Testis (tissue), 3 donors: ENCODE measurements around the gene DFFB. TPM values are rescaled to one million over a fixed set of nuclear protein-coding genes. Genes with fewer than 3 reads are reported as not detected.

Experiments
- DNase-seq: peaks from one replicate; pipeline ENCODE4 v3.0.0-alpha.2; 2019
- H3K27ac ChIP-seq, 2 donors: fragments of 200-600 bp; sonication (generic); one replicate each; pipeline ENCODE4 v1.5.1; 2019
- H3K27me3 ChIP-seq: fragments of 200-600 bp; sonication (generic); one replicate; pipeline ENCODE4 v1.5.1; 2019
- H3K36me3 ChIP-seq: fragments of 200-600 bp; sonication (generic); one replicate; pipeline ENCODE4 v1.5.1; 2017; ENCODE audit warnings: low read depth; ENCODE audit errors: missing control alignments
- H3K4me1 ChIP-seq: fragments of 200-600 bp; sonication (generic); one replicate; pipeline ENCODE4 v1.5.1; 2019
- H3K4me3 ChIP-seq, 2 donors: fragments of 200-600 bp; sonication (generic); one replicate each; pipeline ENCODE4 v1.5.1; 2017 to 2019
- H3K9me3 ChIP-seq: fragments of 200-600 bp; sonication (generic); one replicate; pipeline ENCODE4 v1.5.1; 2017
- CTCF ChIP-seq, 3 experiments: fragments of 450-650 bp in 2 of 3; fragments of 200-600 bp in 1 of 3; sonication (generic) in 1 of 3; IDR thresholded peaks; one replicate each; pipeline ENCODE4 v1.5.1; 2016 to 2019; ENCODE audit warnings: antibody characterized with exemption in 3 of 3, mild to moderate bottlenecking in 2 of 3, moderate library complexity in 1 of 3
- POLR2A ChIP-seq: fragments of 450-650 bp; IDR thresholded peaks from one replicate; pipeline ENCODE4 v1.6.1; 2017; ENCODE audit warnings: antibody characterized with exemption, mild to moderate bottlenecking, moderate library complexity
- WGBS, 2 donors: methylation state at CpG; one replicate each; pipeline ENCODE4 v1.1.5; 2018; 5-methylcytosine and 5-hydroxymethylcytosine counted together
- intact Hi-C: fragments of 100-400 bp; cut with DNase I; formaldehyde crosslinking; loops from one replicate; pipeline ENCODE4 v1.15.1; 2023; ENCODE audit warnings: low total_unique reads
- polyA plus RNA-seq: library from polyadenylated mRNA; stranded (reverse); fragments of 350-450 nt; fragmentation: Illumina TruSeq; extraction: RNeasy Lipid Tissue Mini Kit (QIAGEN cat#74804); gene quantifications from one replicate; pipeline ENCODE4 v1.2.3, GENCODE V29; 2014; ENCODE audit warnings: low read depth, low replicate concordance; ENCODE audit not compliant: insufficient read depth
- total RNA-seq, 2 donors: library from RNA; depleted of rRNA; stranded (reverse); fragments of >200 nt; gene quantifications; one replicate each; pipeline ENCODE4 v1.2.3, GENCODE V29; 2016

DFFB gene
- total and polyA plus RNA-seq, 3 donors from 2014 or later, result 3.4 to 8.4 (median 6.9) TPM

- no peak for TF ChIP-seq CTCF (IDR thresholded peaks at IDR 0.05)
- TF ChIP-seq POLR2A, result no peak
- H3K27me3 ChIP-seq, result no peaks in the 10 kb centered on the region
- H3K27ac ChIP-seq, result no peak overlapping the region
- H3K36me3 ChIP-seq, result no peaks in the 10 kb centered on the region
- no peak for DNase-seq
- no peak overlapping the region for H3K4me3 ChIP-seq
- intact Hi-C loops, result no loop called here
- WGBS, 2 donors, result 93 to 94% methylated on average over 6 of the region's 6 CpGs
- no peaks in the 10 kb centered on the region for H3K4me1 ChIP-seq
- no peaks in the 10 kb centered on the region for H3K9me3 ChIP-seq
These were observed 7.6 kb downstream of the DFFB start for GRCh38 chr1:3864884-3865283.

DNA sequence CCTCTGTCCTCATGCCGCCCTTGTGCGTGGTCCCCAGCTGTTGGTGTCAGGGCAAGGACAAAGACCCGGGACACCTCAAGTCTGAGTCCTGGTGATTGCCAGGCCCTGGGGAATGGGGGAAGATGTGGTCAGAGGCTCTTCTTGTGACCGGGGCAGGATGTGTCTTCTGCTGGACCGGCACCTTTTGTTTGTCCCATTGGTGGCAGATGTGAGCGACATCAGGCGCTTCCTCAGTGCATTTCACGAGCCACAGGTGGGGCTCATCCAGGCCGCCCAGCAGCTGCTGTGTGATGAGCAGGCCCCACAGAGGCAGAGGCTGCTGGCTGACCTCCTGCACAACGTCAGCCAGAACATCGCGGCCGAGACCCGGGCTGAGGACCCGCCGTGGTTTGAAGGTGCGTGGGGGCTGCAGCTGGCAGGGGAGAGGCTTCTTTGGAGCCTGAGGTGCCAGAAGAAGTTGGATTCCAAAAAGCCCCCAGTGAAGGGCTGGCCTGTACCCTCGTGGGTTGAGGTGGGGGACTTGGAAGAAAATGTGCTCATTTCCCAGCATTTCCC lies 8.4 kb downstream of the DFFB start:
- Histone ChIP-seq H3K27ac (no peak overlapping the region), H3K27me3 (no peaks in the 10 kb centered on the region), H3K36me3 (no peaks in the 10 kb centered on the region), H3K4me3 (no peak overlapping the region), H3K9me3 (no peaks in the 10 kb centered on the region), H3K4me1 (no peaks in the 10 kb centered on the region)
- intact Hi-C loops, result no loop called here
- TF ChIP-seq CTCF (IDR thresholded peaks at IDR 0.05), result no peak
- no peak for TF ChIP-seq POLR2A
- 58 to 82% methylated on average over 8 to 18 of the region's 18 CpGs for WGBS, 2 donors
- no peak for DNase-seq

DNA sequence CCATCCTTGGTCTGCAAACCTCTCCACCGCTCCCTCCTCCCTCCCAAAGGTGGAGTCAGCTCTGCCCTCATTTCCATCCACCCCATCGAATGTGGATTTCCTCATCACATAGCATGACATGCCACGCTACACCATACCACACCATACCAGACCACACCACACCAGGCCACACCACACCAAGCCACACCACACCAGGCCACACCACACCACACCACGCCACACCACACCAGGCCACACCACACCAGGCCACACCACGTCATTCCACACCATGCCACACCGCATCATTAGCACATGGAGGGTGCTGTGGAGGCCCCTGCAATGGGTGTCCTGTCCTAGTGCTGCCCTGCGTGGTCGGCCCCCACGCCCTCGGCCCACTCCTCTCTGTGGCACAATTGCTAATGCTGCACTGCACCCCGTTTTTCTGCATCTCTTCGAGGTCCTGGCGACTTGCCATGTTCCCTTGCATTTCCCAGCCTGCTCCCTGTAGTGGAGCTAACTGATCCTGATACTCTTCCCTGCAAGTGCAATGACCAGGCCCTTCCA lies 11.3 kb downstream of the DFFB start:
- H3K27ac ChIP-seq, result no peak overlapping the region
- intact Hi-C loops, result no loop called here
- H3K4me3 ChIP-seq, result no peak overlapping the region
- H3K4me1 ChIP-seq, result no peaks in the 10 kb centered on the region
- no peak for TF ChIP-seq CTCF (IDR thresholded peaks at IDR 0.05)
- TF ChIP-seq POLR2A, result no peak
- no peaks in the 10 kb centered on the region for H3K36me3 ChIP-seq
- H3K27me3 ChIP-seq, result no peaks in the 10 kb centered on the region
- 78 to 90% methylated on average over 13 of the region's 13 CpGs for WGBS, 2 donors
- DNase-seq, result no peak
- H3K9me3 ChIP-seq, result no peaks in the 10 kb centered on the region

DNA sequence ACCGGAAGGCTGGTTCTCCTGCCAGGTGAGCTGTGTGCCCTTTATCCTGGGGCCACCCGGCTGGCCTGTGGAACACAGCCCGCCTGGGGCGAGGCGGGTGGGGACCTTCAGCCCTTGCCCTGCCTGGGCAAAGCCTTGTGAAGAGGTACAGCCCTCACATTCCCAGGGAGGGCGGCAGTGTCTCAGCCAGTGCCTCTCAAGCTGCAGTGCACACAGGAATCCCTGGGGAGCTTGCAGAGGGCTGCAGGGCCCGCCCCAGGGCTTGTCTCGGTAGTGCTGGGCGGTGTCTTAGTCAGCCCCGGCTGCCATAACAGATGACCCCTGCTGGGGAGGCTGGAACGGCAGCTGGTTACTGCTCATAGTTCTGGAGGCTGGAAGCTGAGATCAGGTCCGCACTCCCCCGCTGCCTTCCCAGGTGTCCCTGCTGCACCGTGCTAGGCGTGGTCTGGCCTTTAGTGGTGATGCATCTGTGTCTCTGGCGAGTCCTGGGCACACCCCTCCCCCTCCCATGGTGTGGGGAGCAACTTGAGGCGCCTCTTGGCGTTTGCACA lies 12.6 kb downstream of the DFFB start:
- 84% methylated on average over 18 of the region's 18 CpGs; no CpG with 5 or more reads in 1 of the 2 donors for WGBS, 2 donors
- intact Hi-C loops, result no loop called here
- Histone ChIP-seq H3K27me3 (no peaks in the 10 kb centered on the region), H3K36me3 (no peaks in the 10 kb centered on the region), H3K27ac (no peak overlapping the region), H3K4me1 (no peaks in the 10 kb centered on the region), H3K4me3 (no peak overlapping the region), H3K9me3 (no peaks in the 10 kb centered on the region)
- TF ChIP-seq POLR2A, result no peak
- TF ChIP-seq CTCF (IDR thresholded peaks at IDR 0.05), result no peak
- no peak for DNase-seq

DNA sequence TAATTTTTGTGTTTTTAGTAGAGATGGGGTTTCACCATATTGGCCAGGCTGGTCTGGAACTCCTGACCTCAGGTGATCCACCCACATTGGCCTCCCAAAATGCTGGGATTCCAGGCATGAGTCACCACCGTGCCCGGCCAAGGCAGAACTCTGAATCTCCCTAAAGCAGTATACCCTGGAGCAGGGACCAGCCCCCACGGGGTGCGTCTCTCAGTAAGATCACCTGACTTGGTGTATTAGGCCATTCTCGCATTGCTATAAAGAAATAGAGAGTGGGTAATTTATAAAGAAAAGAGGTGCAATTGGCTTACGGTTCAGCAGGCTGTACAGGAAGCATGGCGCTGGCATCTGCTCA lies 14.2 kb downstream of the DFFB start:
- H3K36me3 ChIP-seq, result no peaks in the 10 kb centered on the region
- no peak for TF ChIP-seq POLR2A
- no peak for TF ChIP-seq CTCF (IDR thresholded peaks at IDR 0.05)
- no peaks in the 10 kb centered on the region for H3K4me1 ChIP-seq

More for the DNA sequence above, 14.2 kb downstream of the DFFB start:
- Histone ChIP-seq H3K27me3 (no peaks in the 10 kb centered on the region), H3K27ac (no peak overlapping the region), H3K4me3 (no peak overlapping the region), H3K9me3 (no peaks in the 10 kb centered on the region)
- intact Hi-C loops, result no loop called here
- 96 to 97% methylated on average over 7 of the region's 7 CpGs for WGBS, 2 donors
- DNase-seq, result no peak
